ENCODE data around the gene ZNF597. TPM values are rescaled to one million over a fixed set of nuclear protein-coding genes. Genes with fewer than 3 reads are reported as not detected.

Gene ZNF597
- total RNA-seq, 1 experiment from 2014 or later, result 2.9 TPM

Other genes starting within 250 kb of the ZNF597 start
- gene ZNF200, start 208.3 kb downstream of the ZNF597 start, total RNA-seq (2014; rRNA removed; shearing (Covaris generic)), result 16.1 and 17.6 TPM in 2 replicates
- gene MEFV, start 186.9 kb downstream of the ZNF597 start, total RNA-seq (2014; rRNA removed; shearing (Covaris generic)), result not detected in 2 replicates
- 46.3 and 47.6 TPM in 2 replicates for gene ZNF263, start 160.0 kb downstream of the ZNF597 start, total RNA-seq (2014; rRNA removed; shearing (Covaris generic))
- 4.7 TPM in 2 replicates for gene TIGD7, start 138.1 kb downstream of the ZNF597 start, total RNA-seq (2014; rRNA removed; shearing (Covaris generic))
- gene ZNF75A, start 138.0 kb downstream of the ZNF597 start, total RNA-seq (2014; rRNA removed; shearing (Covaris generic)), result 17.0 and 17.6 TPM in 2 replicates
- gene OR2C1, start 87.6 kb downstream of the ZNF597 start, total RNA-seq (2014; rRNA removed; shearing (Covaris generic)), result not detected in 2 replicates
- gene ZSCAN32, start 42.5 kb downstream of the ZNF597 start, total RNA-seq (2014; rRNA removed; shearing (Covaris generic)), result 15.6 and 16.7 TPM in 2 replicates
- gene ZNF174, start 42.3 kb downstream of the ZNF597 start, total RNA-seq (2014; rRNA removed; shearing (Covaris generic)), result 13.1 and 14.5 TPM in 2 replicates
- 14.1 and 21.7 TPM in 2 replicates for gene NAA60, start 176 bp upstream of the ZNF597 start, total RNA-seq (2014; rRNA removed; shearing (Covaris generic))
- gene C16orf90, start 52.0 kb upstream of the ZNF597 start, total RNA-seq (2014; rRNA removed; shearing (Covaris generic)), result not detected in 2 replicates
- gene CLUAP1, start 57.5 kb upstream of the ZNF597 start, total RNA-seq (2014; rRNA removed; shearing (Covaris generic)), result 5.2 and 7.1 TPM in 2 replicates
- gene NLRC3, start 133.9 kb upstream of the ZNF597 start, total RNA-seq (2014; rRNA removed; shearing (Covaris generic)), result 0.02 and 0.05 TPM in 2 replicates
- 6.5 and 7.6 TPM in 2 replicates for gene SLX4, start 168.1 kb upstream of the ZNF597 start, total RNA-seq (2014; rRNA removed; shearing (Covaris generic))
- gene DNASE1, start 211.2 kb upstream of the ZNF597 start, total RNA-seq (2014; rRNA removed; shearing (Covaris generic)), result 17.4 and 19.3 TPM in 2 replicates